ENCODE results near the gene SRSF7. TPM values are rescaled to one million over a fixed set of nuclear protein-coding genes. Genes with fewer than 3 reads are reported as not detected.
"Not testable (repeated sequence)": the region's sequence is repeated elsewhere in the genome, so short reads cannot be mapped to it uniquely, and the experiment has no call there.

The SRSF7 gene
- total RNA-seq: 244 TPM

DNA sequence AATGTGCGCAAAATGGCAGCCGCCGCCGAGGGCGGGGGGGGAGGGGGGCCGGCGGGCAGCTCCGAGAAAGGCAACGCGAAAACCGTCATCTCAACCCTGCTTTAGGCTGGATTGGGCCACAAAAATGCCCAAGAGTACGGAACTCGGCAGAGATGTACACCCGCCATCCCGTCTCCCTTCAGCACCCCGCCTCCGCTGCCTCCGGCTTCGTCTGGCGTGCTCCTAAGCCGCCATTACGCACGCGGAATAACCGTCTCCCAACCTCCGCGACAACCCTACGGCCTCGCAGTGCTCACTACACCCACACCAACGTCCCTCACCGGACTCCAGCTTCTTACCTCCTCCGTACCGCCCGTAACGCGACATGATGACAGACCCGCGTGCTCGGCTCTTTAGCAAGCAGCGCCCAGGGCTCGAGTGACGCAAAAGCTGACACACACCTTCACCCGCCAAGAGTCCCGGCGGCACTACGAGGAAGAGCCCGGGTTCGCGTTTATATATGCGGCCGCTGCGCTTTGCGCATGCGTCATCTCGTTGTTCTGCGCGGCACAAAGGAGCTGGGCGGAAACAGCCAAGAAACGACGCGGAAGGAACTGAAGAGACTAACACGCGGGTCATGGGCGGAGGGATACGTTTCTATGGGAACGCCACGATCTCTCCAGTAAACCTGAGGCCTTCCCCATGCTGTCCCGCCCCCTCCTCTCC lies at the start of gene SRSF7:
Gene SRSF7 (minus strand): TSS at position 471 of the 705 bp plus-strand sequence. CDS start 105 bp downstream, at position 366.
- Histone ChIP-seq H3K4me1 (ENCODE audit: insufficient read depth, low read length) (peaks cover 52% of the 10 kb centered on the region), H3K9me3 (ENCODE audit: low read depth, low read length) (no peaks in the 10 kb centered on the region), H3K4me3 (ENCODE audit: low read length) (peak within 1 kb of the TSS; percentile 91), H3K27me3 (ENCODE audit: insufficient read depth, low read length) (no peaks in the 10 kb centered on the region)

DNA sequence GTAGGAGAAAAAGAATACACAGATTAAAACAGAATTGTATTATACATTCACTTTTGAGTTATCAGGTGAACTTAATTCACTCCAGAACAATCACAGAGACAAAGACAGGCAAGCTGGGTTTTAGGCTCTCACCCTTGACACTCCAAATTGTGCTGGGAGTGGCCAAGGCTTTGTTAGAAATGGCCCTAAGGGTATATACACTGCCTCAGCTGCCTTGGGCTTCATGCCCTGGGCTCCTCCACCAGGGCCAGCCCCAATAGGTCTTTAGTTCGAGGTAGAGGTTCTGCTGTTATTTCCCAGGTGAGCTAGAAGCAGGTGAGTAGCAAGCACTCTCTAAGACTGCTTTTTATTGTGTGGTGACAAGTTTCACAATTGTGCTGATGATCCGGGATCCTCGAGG lies 46.8 kb upstream of the SRSF7 start:
- H3K9me3 ChIP-seq (ENCODE audit: low read depth, low read length): no peaks in the 10 kb centered on the region
- H3K4me3 ChIP-seq (ENCODE audit: low read length): no peak overlapping the region
- no peaks in the 10 kb centered on the region for H3K27me3 ChIP-seq (ENCODE audit: insufficient read depth, low read length)

DNA sequence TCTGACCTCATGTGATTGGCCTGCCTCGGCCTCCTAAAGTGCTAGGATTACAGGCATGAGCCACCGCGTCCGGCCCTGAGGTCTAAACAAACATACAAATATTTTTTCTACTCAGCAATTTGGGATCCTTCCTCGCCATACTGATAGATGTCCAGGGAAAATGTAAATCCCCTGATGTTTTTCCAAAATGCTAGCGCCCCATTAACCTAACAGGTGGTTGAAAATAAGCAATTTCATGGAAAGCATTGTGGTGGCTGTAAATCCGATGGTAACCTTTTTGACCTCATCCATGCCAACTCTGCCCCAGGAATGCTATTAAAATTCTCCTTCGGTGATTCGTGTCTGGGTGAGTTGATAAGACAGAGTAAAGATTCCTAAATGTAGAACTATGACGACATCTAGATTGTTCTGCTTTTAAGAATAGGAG lies 46.1 kb upstream of the SRSF7 start:
- Histone ChIP-seq H3K4me1 (ENCODE audit: insufficient read depth, low read length) (no peaks in the 10 kb centered on the region), H3K4me3 (ENCODE audit: low read length) (no peak overlapping the region), H3K9me3 (ENCODE audit: low read depth, low read length) (no peaks in the 10 kb centered on the region), H3K27me3 (ENCODE audit: insufficient read depth, low read length) (no peaks in the 10 kb centered on the region)

More for the DNA sequence above, 46.8 kb upstream of the SRSF7 start:
- H3K4me1 ChIP-seq (ENCODE audit: insufficient read depth, low read length): no peaks in the 10 kb centered on the region

DNA sequence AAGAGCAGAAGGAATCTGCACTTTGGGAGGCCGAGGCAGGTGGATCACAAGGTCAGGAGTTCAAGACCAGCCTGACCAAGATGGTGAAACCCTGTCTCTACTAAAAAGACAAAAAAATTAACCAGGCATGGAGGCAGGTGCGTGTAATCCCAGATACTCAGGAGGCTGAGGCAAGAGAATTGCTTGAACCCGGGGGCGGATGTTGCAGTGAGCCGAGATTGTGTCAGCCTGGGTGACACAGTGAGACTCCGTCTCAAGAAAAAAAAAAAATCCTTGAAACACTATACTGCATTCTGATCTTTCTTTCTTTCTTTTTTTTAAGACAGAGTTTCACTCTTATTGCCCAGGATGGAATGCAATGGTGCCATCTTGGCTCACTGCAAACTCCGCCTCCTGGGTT lies 43.9 kb upstream of the SRSF7 start:
- H3K9me3 ChIP-seq (ENCODE audit: low read depth, low read length); H3K4me3 ChIP-seq (ENCODE audit: low read length); H3K27me3 ChIP-seq (ENCODE audit: insufficient read depth, low read length); H3K4me1 ChIP-seq (ENCODE audit: insufficient read depth, low read length): not testable (repeated sequence)

DNA sequence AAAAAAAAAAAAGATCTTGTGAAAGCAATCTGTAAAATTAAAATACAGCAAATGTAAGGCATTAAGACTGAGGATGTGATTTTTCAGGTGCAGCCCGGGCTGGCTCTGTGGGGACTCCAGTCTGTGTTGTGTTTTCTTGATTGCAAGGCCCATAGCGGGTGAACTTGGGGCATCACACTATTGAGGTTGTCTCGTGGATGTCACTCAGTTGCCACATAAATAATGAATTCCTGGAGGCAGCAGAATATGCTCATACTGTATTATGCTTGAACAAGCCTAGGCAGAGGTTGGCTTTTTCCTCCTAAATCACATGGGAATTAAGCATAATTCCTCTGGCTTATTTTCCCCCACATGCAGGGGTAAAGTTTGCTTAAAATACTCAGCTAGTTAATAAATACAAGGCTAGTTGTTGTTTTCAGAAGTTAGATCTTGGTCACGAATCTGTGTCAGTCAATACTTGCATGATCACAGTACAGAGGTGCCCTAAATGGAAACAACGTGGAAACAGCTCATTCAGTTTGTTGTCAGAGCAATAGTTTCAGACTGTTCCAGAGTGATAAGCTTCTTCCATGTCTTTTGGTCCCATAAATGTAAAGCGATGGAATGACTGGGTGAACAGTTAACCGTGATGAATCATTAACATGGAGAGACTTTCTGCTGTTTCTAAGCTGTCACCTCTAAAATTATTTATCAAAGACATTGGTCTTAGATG lies 43.2 kb upstream of the SRSF7 start:
- H3K4me3 ChIP-seq (ENCODE audit: low read length): no peak overlapping the region
- H3K27me3 ChIP-seq (ENCODE audit: insufficient read depth, low read length): no peaks in the 10 kb centered on the region
- H3K9me3 ChIP-seq (ENCODE audit: low read depth, low read length): no peaks in the 10 kb centered on the region
- H3K4me1 ChIP-seq (ENCODE audit: insufficient read depth, low read length): peaks cover 5% of the 10 kb centered on the region

DNA sequence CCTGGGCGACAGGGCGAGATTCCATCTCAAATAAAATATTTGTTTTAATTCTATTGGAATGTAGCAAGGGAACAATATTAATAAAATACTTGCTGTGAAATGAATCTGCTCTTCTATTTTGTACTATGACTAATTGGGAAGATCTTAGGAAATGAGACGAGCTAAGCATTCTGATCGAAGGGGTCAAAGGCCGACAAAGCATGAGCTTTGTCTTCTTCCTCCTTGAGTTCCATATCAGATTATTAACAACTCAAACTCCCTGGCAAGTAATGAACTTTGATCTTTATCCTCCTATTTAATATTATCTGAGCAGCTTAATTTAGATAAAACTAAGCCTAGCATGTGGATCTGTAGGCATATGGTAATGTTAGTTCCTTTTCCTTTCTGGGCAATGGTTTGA lies 42.4 kb upstream of the SRSF7 start:
- H3K4me1 ChIP-seq (ENCODE audit: insufficient read depth, low read length): peaks cover 5% of the 10 kb centered on the region
- no peaks in the 10 kb centered on the region for H3K9me3 ChIP-seq (ENCODE audit: low read depth, low read length)
- no peak overlapping the region for H3K4me3 ChIP-seq (ENCODE audit: low read length)

DNA sequence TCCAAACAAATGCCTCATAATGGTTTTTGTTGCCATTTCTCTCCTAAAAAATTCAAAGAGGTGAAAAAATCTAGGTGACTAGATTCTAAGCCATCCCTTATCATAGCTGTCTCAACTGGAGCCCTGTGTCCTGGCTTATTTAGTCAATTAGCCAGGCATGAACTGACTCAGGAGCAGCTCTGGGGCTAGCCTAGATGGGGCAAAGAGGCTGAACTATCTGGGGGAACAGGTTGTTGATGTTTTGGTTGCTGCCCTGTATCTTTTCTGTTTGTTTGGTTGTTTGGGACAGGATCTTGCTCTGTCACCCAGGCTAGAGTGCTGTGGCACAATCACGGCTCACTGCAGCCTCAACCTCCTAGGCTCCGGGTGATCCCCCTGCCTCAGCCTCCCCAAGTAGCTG lies 41.6 kb upstream of the SRSF7 start:
- H3K4me3 ChIP-seq (ENCODE audit: low read length): no peak overlapping the region
- H3K4me1 ChIP-seq (ENCODE audit: insufficient read depth, low read length): peaks cover 5% of the 10 kb centered on the region
- no peaks in the 10 kb centered on the region for H3K27me3 ChIP-seq (ENCODE audit: insufficient read depth, low read length)
- no peaks in the 10 kb centered on the region for H3K9me3 ChIP-seq (ENCODE audit: low read depth, low read length)

More for the DNA sequence above, 42.4 kb upstream of the SRSF7 start:
- no peaks in the 10 kb centered on the region for H3K27me3 ChIP-seq (ENCODE audit: insufficient read depth, low read length)

DNA sequence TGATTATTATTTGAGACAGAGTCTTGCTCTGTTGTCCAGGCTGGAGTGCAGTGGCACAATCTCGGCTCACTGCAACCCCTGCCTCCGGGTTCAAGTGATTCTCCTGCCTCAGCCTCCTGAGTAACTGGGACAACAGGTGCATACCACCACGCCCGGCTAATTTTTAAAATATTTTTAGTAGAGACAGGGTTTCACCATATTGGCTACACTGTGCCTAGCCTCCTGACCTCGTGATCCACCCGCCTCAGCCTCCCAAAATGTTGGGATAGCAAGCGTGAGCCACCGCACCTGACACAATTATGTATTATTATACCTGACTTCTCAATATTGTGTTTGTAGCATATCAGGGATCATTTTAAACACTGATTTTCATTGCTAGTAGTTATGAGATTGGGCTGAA lies 41.2 kb upstream of the SRSF7 start:
- H3K27me3 ChIP-seq (ENCODE audit: insufficient read depth, low read length): not testable (repeated sequence)

DNA sequence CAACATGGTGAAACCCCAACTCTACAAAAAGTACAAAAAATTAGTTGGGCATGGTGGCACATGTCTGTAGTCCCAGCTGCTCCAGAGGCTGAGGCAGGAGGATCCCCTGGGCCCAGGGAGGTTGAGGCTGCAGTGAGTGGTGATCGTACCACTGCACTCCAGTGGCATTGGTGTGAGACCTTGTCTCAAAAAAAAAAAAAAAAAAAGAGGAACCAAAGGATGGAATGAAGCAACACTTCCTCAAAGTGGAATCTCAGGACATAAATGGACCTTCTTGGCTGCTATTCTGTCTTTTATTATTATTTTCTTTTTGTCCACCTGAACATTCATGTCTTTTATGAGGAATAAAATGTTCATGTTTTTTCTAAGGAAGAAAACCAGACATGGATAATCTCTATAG lies 40.6 kb upstream of the SRSF7 start:
- H3K9me3 ChIP-seq (ENCODE audit: low read depth, low read length): no peaks in the 10 kb centered on the region
- no peak overlapping the region for H3K4me3 ChIP-seq (ENCODE audit: low read length)
- no peaks in the 10 kb centered on the region for H3K27me3 ChIP-seq (ENCODE audit: insufficient read depth, low read length)
- H3K4me1 ChIP-seq (ENCODE audit: insufficient read depth, low read length): peaks cover 5% of the 10 kb centered on the region

More for the DNA sequence above, 41.2 kb upstream of the SRSF7 start:
- not testable (repeated sequence) for H3K9me3 ChIP-seq (ENCODE audit: low read depth, low read length); H3K4me3 ChIP-seq (ENCODE audit: low read length); H3K4me1 ChIP-seq (ENCODE audit: insufficient read depth, low read length)

DNA sequence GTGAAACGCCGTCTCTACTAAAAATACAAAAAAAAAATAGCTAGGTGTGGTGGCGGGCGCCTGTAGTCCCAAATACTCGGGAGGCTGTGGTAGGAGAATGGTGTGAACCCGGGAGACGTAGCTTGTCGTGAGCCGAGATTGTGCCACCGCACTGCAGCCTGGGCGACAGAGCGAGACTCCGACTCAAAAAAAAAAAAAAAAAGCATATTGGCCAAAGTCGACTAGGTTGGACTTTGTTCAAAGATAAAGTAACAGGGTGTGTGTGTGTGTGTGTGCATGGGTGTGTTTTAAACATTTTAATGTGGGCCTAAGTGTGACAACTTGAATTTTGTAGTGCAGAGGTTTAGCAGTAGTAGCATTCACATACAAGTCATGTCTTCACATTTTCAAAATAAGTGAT lies 38.5 kb upstream of the SRSF7 start:
- H3K27me3 ChIP-seq (ENCODE audit: insufficient read depth, low read length): no peaks in the 10 kb centered on the region
- no peak overlapping the region for H3K4me3 ChIP-seq (ENCODE audit: low read length)
- H3K9me3 ChIP-seq (ENCODE audit: low read depth, low read length): no peaks in the 10 kb centered on the region
- H3K4me1 ChIP-seq (ENCODE audit: insufficient read depth, low read length): peaks cover 5% of the 10 kb centered on the region

DNA sequence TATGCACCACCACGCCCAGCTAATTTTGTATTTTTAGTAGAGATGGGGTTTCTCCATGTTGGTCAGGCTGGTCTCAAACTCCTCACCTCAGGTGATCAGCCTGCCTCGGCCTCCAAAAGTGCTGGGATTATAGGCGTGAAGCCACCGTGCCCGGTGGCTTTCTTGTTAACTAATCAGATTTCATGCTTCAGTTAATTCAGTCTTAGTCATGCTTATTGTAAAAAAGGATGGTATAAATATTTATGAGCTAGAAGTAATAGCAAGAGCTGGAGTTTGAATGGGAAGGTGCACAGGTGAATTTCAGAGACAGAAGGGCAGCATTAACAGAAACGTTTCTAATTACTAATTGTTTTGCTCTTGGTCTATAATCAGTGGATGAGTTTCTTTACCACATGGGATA lies 37.1 kb upstream of the SRSF7 start:
- Histone ChIP-seq H3K4me3 (ENCODE audit: low read length) (no peak overlapping the region), H3K27me3 (ENCODE audit: insufficient read depth, low read length) (no peaks in the 10 kb centered on the region), H3K4me1 (ENCODE audit: insufficient read depth, low read length) (peaks cover 5% of the 10 kb centered on the region), H3K9me3 (ENCODE audit: low read depth, low read length) (no peaks in the 10 kb centered on the region)

DNA sequence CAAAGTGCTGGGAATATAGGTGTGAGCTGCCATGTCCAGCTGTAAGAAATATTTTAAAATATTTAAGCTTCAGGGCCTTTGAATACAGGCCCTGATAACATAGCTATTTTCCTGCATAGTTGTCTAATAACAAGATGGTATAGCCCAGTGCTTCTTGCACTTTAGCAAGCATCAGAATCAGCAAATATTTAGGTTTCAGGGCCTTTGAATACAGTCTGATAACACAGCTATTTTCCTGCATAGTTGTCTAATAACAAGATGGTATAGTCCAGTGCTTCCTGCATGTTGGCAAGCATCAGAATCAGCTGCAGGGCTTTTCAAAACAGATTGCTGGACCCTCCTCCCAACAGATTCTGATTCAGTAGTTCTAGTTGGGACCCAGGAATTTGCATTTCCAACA lies 32.4 kb upstream of the SRSF7 start:
- no peak overlapping the region for H3K4me3 ChIP-seq (ENCODE audit: low read length)

DNA sequence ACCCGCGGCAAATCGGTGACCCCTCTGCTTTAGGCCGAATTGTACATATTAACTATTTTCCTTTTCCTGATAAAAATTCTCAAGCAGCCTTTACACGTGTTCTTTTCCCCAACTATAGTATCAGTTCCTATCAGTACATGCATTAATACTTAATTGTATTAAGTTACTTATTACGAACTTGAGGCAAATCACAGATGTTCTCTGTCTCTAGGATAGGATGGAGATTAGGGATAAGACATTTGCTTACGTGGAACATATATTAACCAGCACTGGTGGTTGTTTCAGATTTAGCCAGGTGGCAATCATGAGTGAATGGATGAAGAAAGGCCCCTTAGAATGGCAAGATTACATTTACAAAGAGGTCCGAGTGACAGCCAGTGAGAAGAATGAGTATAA lies 27.5 kb upstream of the SRSF7 start:
- Histone ChIP-seq H3K4me3 (ENCODE audit: low read length) (peak overlapping the region; percentile 62), H3K4me1 (ENCODE audit: insufficient read depth, low read length) (peaks cover 10% of the 10 kb centered on the region), H3K9me3 (ENCODE audit: low read depth, low read length) (no peaks in the 10 kb centered on the region), H3K27me3 (ENCODE audit: insufficient read depth, low read length) (peaks cover 6% of the 10 kb centered on the region)

More for the DNA sequence above, 32.4 kb upstream of the SRSF7 start:
- Histone ChIP-seq H3K4me1 (ENCODE audit: insufficient read depth, low read length) (peaks cover 7% of the 10 kb centered on the region), H3K27me3 (ENCODE audit: insufficient read depth, low read length) (no peaks in the 10 kb centered on the region), H3K9me3 (ENCODE audit: low read depth, low read length) (no peaks in the 10 kb centered on the region)

DNA sequence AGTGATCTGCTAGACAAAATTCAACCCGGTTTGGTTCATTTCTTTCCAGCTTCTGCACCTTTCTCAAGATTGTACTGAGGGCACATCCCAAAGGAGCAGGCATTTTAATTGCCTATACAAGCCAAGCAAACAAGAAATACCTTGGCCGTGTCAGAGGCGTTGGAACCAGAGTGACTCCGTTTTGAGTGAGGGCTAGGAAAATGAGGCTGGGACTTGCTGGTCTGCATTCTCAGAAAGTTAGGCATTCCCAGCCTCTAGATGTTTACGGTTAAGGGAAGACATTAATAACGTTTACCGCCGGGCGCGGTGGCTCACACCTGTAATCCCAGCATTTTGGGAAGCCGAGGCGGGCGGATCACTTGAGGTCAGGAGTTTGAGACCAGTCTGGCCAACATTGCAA lies 25.4 kb upstream of the SRSF7 start:
- Histone ChIP-seq H3K4me1 (ENCODE audit: insufficient read depth, low read length) (peaks cover 10% of the 10 kb centered on the region), H3K4me3 (ENCODE audit: low read length) (no peak overlapping the region), H3K9me3 (ENCODE audit: low read depth, low read length) (no peaks in the 10 kb centered on the region), H3K27me3 (ENCODE audit: insufficient read depth, low read length) (peaks cover 6% of the 10 kb centered on the region)

DNA sequence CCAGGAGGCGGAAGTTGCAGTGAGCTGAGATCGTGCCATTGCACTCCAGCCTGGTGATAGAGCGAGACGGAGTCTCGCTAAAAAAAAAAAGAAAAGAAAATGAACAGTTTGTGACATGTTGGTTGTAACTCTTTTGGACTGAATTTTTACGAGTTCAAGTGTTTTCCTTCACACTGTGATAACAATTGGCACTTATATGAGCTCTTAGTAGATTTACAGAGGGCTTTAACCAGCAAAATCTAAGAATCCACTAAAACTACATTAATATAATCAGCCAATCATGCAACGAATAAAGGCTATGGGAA lies 24.7 kb upstream of the SRSF7 start:
- no peak overlapping the region for H3K4me3 ChIP-seq (ENCODE audit: low read length)
- H3K9me3 ChIP-seq (ENCODE audit: low read depth, low read length): no peaks in the 10 kb centered on the region
- peaks cover 10% of the 10 kb centered on the region for H3K4me1 ChIP-seq (ENCODE audit: insufficient read depth, low read length)
- H3K27me3 ChIP-seq (ENCODE audit: insufficient read depth, low read length): peaks cover 6% of the 10 kb centered on the region

All from mononuclear cell (primary cell).